ENCODE results near the gene STAB2.
A peak's percentile ranks its signal among the peaks of the same experiment; 100 is the strongest.

STAB2 gene

GRCh38 chr12:103751600-103751999, 164.5 kb downstream of the STAB2 start:
- no peak for DNase-seq

GRCh38 chr12:103755425-103755824, 168.4 kb downstream of the STAB2 start:
- no peak for DNase-seq

GRCh38 chr12:103756443-103756842, 169.4 kb downstream of the STAB2 start:
- DNase-seq: no peak

GRCh38 chr12:103757248-103757647, 170.2 kb downstream of the STAB2 start:
- DNase-seq: no peak

GRCh38 chr12:103758310-103759089, 171.4 kb downstream of the STAB2 start:
- peak; percentile 32 for DNase-seq

GRCh38 chr12:103762473-103762872, 175.4 kb downstream of the STAB2 start:
- no peak for DNase-seq

GRCh38 chr12:103765322-103765721, 178.2 kb downstream of the STAB2 start:
- no peak for DNase-seq

- DNase-seq: no peak
Measured at GRCh38 chr12:103766028-103766427, 179.0 kb downstream of the STAB2 start.

GRCh38 chr12:103768467-103769123, 181.5 kb downstream of the STAB2 start:
- DNase-seq: no peak

GRCh38 chr12:103769240-103769945, 182.3 kb downstream of the STAB2 start:
- no peak for DNase-seq

- no peak for DNase-seq
Measured at GRCh38 chr12:103771466-103771865, 184.4 kb downstream of the STAB2 start.

- DNase-seq: no peak
Measured at GRCh38 chr12:103772367-103773108, 185.5 kb downstream of the STAB2 start.

GRCh38 chr12:103773109-103773910, 186.2 kb downstream of the STAB2 start:
- no peak for DNase-seq

- no peak for DNase-seq
Measured at GRCh38 chr12:103774977-103775560, 188.0 kb downstream of the STAB2 start.

GRCh38 chr12:103778781-103779180, 191.7 kb downstream of the STAB2 start:
- no peak for DNase-seq

GRCh38 chr12:103779410-103780092, 192.5 kb downstream of the STAB2 start:
- DNase-seq: no peak

GRCh38 chr12:103780093-103780440, 193.0 kb downstream of the STAB2 start:
- no peak for DNase-seq

GRCh38 chr12:103780992-103781391, 193.9 kb downstream of the STAB2 start:
- no peak for DNase-seq

GRCh38 chr12:103782399-103782798, 195.3 kb downstream of the STAB2 start:
- DNase-seq: no peak

GRCh38 chr12:103783744-103784664, 196.9 kb downstream of the STAB2 start:
- DNase-seq: no peak

Data from NCI-H1105 (cell line).